Activated T-helper 2 cell treated with anti-CD3 and anti-CD28 coated beads, Interferon-gamma antibody, Interleukin-2, Interleukin-4, amounts not matched to agents 10 μg/mL and 5 μg/mL and 100 μg/mL, durations not matched to agents 14 hours and 24 hours and 36 hours (primary cell): Measurements from ENCODE around the gene CAPN9. TPM values are rescaled to one million over a fixed set of nuclear protein-coding genes. Genes with fewer than 3 reads are reported as not detected.
"Not testable (repeated sequence)": the region's sequence is repeated elsewhere in the genome, so short reads cannot be mapped to it uniquely, and the experiment has no call there.

Source experiments
- DNase-seq: peaks from one replicate; pipeline ENCODE4 v3.0.0; 2021; ENCODE audit warnings: low spot score
- H3K27ac Mint-ChIP-seq: one replicate; pipeline ENCODE4 v1.8.0; 2021; ENCODE audit warnings: mixed read lengths
- H3K27me3 Mint-ChIP-seq: one replicate; pipeline ENCODE4 v1.8.0; 2021; ENCODE audit warnings: low read depth, mixed read lengths
- H3K36me3 Mint-ChIP-seq: one replicate; pipeline ENCODE4 v1.8.0; 2021; ENCODE audit warnings: low read depth, mixed read lengths
- H3K4me1 Mint-ChIP-seq: one replicate; pipeline ENCODE4 v1.8.0; 2021; ENCODE audit warnings: low read depth, mixed read lengths
- H3K4me3 Mint-ChIP-seq: one replicate; pipeline ENCODE4 v1.8.0; 2021; ENCODE audit warnings: low read depth, mild to moderate bottlenecking, moderate library complexity, mixed read lengths
- H3K9me3 Mint-ChIP-seq: one replicate; pipeline ENCODE4 v1.8.0; 2021; ENCODE audit warnings: mixed read lengths
- intact Hi-C: fragments of 100-400 bp; cut with micrococcal nuclease; formaldehyde crosslinking; loops from one replicate; pipeline ENCODE4 v1.15.1; 2023
- total RNA-seq: library from RNA; stranded (reverse); gene quantifications from 2 replicates; pipeline ENCODE4 v1.2.3, GENCODE V29; 2022

CAPN9 gene
- not detected in 2 replicates for total RNA-seq

GRCh38 chr1:230747127-230747730, at the start of gene CAPN9:
Gene CAPN9 (plus strand): TSS chr1:230747388. CDS start chr1:230747497, 109 bp downstream.
- peaks cover 1% of the 10 kb centered on the region for H3K27me3 Mint-ChIP-seq
- H3K4me3 Mint-ChIP-seq, result no peak within 1 kb of the TSS
- no peaks in the 10 kb centered on the region for H3K36me3 Mint-ChIP-seq
- intact Hi-C loops, result no loop called here
- no peaks in the 10 kb centered on the region for H3K4me1 Mint-ChIP-seq
- no peaks in the 10 kb centered on the region for H3K9me3 Mint-ChIP-seq
- H3K27ac Mint-ChIP-seq, result no peak within 1 kb of the TSS
- no peak for DNase-seq

GRCh38 chr1:230698130-230698529, 49.1 kb upstream of the CAPN9 start:
- no peak overlapping the region for H3K27ac Mint-ChIP-seq
- DNase-seq, result no peak
- no peak overlapping the region for H3K4me3 Mint-ChIP-seq
- H3K4me1 Mint-ChIP-seq, result no peaks in the 10 kb centered on the region
- H3K36me3 Mint-ChIP-seq, result peaks cover 7% of the 10 kb centered on the region
- peaks cover 6% of the 10 kb centered on the region for H3K27me3 Mint-ChIP-seq
- H3K9me3 Mint-ChIP-seq, result no peaks in the 10 kb centered on the region
- intact Hi-C loops, result no loop called here

DNA sequence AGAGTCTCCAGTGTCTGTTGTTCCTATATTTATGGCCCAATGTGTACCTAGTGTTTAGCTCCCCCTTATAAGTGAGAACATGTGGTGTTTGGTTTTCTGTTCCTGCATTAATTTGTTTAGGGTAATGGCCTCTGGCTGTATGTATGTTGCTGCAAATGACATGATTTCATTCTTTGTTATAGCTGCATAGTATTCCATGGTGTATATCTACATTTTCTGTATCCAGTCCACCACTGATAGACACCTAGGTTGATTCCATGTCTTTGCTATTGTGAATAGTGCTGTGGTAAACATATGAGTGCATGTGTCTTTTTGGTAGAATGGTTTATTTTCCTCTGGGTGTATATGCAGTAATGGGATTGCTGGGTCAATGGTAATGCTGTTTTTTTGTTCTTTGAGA, 48.2 kb upstream of the CAPN9 start:
- intact Hi-C loops, H3K27me3 Mint-ChIP-seq, H3K4me3 Mint-ChIP-seq, H3K4me1 Mint-ChIP-seq, H3K9me3 Mint-ChIP-seq, DNase-seq, H3K27ac Mint-ChIP-seq, H3K36me3 Mint-ChIP-seq: not testable (repeated sequence)

DNA sequence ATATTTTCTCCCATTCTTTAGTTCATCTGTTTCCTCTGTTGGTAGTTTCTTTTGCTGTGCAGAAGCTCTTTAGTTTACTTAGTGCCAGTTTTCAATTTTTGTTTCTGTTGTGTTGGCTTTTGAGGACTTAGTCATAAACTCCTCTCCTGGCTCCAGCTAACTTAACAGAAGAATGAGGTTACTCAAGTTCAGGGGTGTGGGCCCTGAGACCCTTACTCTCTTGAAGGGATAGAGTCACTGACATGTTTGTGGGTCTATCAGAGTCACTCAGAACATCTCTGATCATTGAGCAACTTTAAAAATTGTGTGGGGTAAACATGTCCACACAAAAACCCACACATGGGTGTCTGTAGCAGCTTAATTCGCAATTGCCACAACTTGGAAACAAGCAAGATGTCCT, 47.5 kb upstream of the CAPN9 start:
- H3K27me3 Mint-ChIP-seq, result peaks cover 6% of the 10 kb centered on the region
- DNase-seq, result no peak
- H3K4me1 Mint-ChIP-seq, result no peaks in the 10 kb centered on the region
- H3K9me3 Mint-ChIP-seq, result no peaks in the 10 kb centered on the region
- H3K27ac Mint-ChIP-seq, result no peak overlapping the region
- no peaks in the 10 kb centered on the region for H3K36me3 Mint-ChIP-seq
- H3K4me3 Mint-ChIP-seq, result no peak overlapping the region
- intact Hi-C loops, result no loop called here

DNA sequence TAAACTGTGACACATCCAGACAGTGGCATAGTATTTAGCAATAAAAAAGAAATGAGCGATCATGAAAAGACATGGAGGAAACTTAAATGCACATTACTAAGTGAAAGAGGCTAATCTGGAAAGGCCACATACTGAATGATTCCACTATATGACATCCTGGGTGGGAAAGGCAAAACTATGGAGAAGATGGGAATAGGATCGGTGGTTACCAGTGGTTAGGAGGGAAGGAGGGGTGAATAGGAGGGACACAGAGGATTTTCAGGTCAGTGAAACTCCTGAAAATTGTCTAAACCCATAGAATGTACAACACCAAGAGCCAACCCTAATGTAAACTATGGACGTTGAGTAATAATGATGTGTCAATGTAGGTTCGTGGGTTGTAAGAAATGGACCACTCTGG, 47.1 kb upstream of the CAPN9 start:
- H3K9me3 Mint-ChIP-seq, result no peaks in the 10 kb centered on the region
- H3K4me3 Mint-ChIP-seq, result no peak overlapping the region
- H3K27ac Mint-ChIP-seq, result no peak overlapping the region
- DNase-seq, result no peak
- H3K4me1 Mint-ChIP-seq, result no peaks in the 10 kb centered on the region
- peaks cover 6% of the 10 kb centered on the region for H3K27me3 Mint-ChIP-seq
- H3K36me3 Mint-ChIP-seq, result no peaks in the 10 kb centered on the region
- intact Hi-C loops, result no loop called here

GRCh38 chr1:230701434-230701833, 45.8 kb upstream of the CAPN9 start:
- Mint-ChIP-seq H3K4me3 (no peak overlapping the region), H3K27ac (no peak overlapping the region), H3K36me3 (no peaks in the 10 kb centered on the region), H3K9me3 (no peaks in the 10 kb centered on the region), H3K27me3 (peaks cover 6% of the 10 kb centered on the region), H3K4me1 (no peaks in the 10 kb centered on the region)
- intact Hi-C loops, result no loop called here
- DNase-seq, result no peak

DNA sequence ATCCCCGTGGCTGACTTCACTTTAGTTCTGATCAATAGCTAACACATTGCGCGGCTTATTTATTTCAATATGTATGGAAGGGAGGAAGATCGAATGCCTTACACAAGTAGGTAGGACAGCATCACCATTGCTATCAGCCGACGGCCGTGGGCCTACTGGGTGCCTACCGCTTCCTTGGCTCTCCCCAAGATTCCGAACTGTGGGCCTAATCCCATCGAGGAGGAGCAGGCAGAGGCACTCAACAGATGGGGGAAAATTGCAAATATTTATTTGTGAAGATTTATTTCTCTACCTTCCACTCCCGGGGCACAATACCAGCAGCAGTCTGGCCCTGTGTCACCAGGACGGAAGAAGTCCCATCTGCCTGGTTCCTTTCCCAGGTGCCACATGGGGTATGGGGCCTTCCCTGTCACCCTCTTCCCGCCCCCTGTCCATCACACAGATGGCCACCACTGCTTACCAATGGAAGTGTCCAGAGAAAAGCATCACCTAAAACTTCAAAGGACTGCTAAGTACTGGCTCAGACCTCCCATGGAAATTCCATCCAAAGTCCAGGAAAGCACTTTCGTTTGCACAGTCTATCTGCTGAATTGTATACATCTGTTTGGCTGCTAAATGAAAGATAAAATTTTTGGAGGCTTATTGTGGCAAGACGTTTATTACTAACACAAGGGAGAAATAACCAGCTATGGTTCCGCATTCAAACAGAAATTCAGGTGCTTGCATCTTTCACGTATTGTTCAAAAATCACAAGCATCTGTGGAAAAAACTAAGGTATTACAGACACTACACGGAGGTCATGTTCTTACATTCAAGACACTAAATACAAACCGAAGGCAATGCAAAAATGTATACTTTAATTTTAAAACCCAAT, 45.1 kb upstream of the CAPN9 start:
- Mint-ChIP-seq H3K4me3 (no peak overlapping the region), H3K4me1 (no peaks in the 10 kb centered on the region), H3K27ac (no peak overlapping the region), H3K36me3 (no peaks in the 10 kb centered on the region), H3K9me3 (no peaks in the 10 kb centered on the region), H3K27me3 (peaks cover 6% of the 10 kb centered on the region)
- intact Hi-C loops, result no loop called here
- no peak for DNase-seq

- Mint-ChIP-seq H3K9me3 (no peaks in the 10 kb centered on the region), H3K27me3 (peaks cover 7% of the 10 kb centered on the region), H3K4me1 (no peaks in the 10 kb centered on the region), H3K27ac (no peak overlapping the region), H3K36me3 (no peaks in the 10 kb centered on the region), H3K4me3 (no peak overlapping the region)
- intact Hi-C loops, result no loop called here
- no peak for DNase-seq
These were observed 44.1 kb upstream of the CAPN9 start for GRCh38 chr1:230702934-230703678.

GRCh38 chr1:230703679-230704385, 43.4 kb upstream of the CAPN9 start:
- Mint-ChIP-seq H3K4me1 (no peaks in the 10 kb centered on the region), H3K36me3 (no peaks in the 10 kb centered on the region), H3K27ac (no peak overlapping the region), H3K4me3 (no peak overlapping the region), H3K9me3 (no peaks in the 10 kb centered on the region), H3K27me3 (peaks cover 13% of the 10 kb centered on the region)
- DNase-seq, result no peak
- intact Hi-C loops, result no loop called here

- Mint-ChIP-seq H3K9me3 (no peaks in the 10 kb centered on the region), H3K27me3 (peaks cover 11% of the 10 kb centered on the region), H3K27ac (no peak overlapping the region), H3K36me3 (no peaks in the 10 kb centered on the region), H3K4me1 (no peaks in the 10 kb centered on the region), H3K4me3 (no peak overlapping the region)
- no peak for DNase-seq
- intact Hi-C loops, result no loop called here
These were observed 42.4 kb upstream of the CAPN9 start for GRCh38 chr1:230704830-230705229.

DNA sequence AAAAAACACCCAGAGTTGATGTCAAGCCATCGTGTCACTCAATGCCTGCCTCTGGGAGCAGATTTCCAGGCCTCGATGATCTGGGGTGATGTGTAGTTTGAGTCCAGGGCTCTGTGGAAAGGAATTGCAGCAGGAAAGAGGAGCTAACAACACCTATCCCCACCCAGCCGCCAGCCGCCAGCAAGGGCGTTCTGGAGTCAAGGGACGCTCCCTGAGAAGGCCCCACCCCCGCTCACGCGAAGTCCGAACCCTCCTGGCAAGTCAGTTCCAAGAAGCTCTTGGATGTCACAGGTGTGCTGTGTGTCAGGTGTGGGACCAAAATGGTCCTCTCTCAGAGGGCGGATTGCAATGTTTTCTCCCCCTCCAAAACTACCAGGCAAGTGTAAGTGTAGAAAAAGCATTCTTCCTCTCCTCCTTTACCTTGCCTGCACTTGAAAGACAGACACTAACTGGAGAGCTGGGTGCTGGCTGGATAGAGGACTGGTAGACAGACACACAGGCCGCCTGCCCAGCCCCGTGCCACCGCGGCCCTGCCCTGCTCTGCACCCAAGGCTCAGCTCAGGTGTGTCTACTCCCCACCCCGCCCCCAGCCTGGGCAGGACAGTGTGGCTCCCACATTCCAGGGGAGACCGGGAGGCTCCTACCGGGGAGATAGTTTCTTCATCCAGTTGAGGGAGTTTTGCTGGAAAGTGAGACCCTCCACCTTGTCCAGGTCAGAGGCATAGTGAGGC, 41.7 kb upstream of the CAPN9 start:
- Mint-ChIP-seq H3K4me1 (no peaks in the 10 kb centered on the region), H3K4me3 (no peak overlapping the region), H3K36me3 (no peaks in the 10 kb centered on the region), H3K27ac (no peak overlapping the region), H3K9me3 (no peaks in the 10 kb centered on the region), H3K27me3 (peaks cover 9% of the 10 kb centered on the region)
- no peak for DNase-seq
- intact Hi-C loops, result no loop called here

- no peaks in the 10 kb centered on the region for H3K36me3 Mint-ChIP-seq
- intact Hi-C loops, result no loop called here
- H3K27ac Mint-ChIP-seq, result no peak overlapping the region
- H3K4me1 Mint-ChIP-seq, result no peaks in the 10 kb centered on the region
- no peaks in the 10 kb centered on the region for H3K9me3 Mint-ChIP-seq
- DNase-seq, result no peak
- peaks cover 9% of the 10 kb centered on the region for H3K27me3 Mint-ChIP-seq
- H3K4me3 Mint-ChIP-seq, result no peak overlapping the region
These were observed 41.0 kb upstream of the CAPN9 start for GRCh38 chr1:230706020-230706699.
